22Rv1 (cell line): ENCODE measurements around the gene SLC39A11.
"Not testable (repeated sequence)": the region's sequence is repeated elsewhere in the genome, so short reads cannot be mapped to it uniquely, and the experiment has no call there.

Experiments
- ZFX ChIP-seq: fragments of 450-650 bp; IDR thresholded peaks from 2 replicates; pipeline ENCODE4 v1.6.1; 2017; ENCODE audit warnings: antibody characterized with exemption, borderline replicate concordance
- TF ChIP-seq, protein P1 (sequence below): fragments of 450-650 bp; IDR thresholded peaks from 2 replicates; pipeline ENCODE4 v1.5.1; 2017; ENCODE audit warnings: mild to moderate bottlenecking

DNA sequence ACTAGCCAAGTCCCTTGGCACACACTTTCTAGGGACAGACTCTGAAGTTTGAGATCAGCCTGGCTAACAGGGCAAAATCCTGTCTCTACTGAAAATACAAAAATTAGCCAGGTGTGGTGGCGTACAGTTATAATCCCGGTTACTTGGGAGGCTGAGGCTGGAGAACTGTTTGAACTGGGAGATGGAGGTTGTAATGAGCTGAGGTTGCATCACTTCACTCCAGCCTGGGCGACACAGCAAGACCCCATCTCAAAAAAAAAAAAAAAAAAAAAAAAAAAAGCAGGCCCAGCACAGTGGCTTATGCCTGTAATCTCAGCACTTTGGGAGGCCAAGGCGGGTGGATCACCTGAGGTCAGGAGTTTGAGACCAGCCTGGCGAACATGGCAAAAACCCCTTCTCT lies 310.1 kb downstream of the SLC39A11 start:
- TF ChIP-seq, protein P1, sequence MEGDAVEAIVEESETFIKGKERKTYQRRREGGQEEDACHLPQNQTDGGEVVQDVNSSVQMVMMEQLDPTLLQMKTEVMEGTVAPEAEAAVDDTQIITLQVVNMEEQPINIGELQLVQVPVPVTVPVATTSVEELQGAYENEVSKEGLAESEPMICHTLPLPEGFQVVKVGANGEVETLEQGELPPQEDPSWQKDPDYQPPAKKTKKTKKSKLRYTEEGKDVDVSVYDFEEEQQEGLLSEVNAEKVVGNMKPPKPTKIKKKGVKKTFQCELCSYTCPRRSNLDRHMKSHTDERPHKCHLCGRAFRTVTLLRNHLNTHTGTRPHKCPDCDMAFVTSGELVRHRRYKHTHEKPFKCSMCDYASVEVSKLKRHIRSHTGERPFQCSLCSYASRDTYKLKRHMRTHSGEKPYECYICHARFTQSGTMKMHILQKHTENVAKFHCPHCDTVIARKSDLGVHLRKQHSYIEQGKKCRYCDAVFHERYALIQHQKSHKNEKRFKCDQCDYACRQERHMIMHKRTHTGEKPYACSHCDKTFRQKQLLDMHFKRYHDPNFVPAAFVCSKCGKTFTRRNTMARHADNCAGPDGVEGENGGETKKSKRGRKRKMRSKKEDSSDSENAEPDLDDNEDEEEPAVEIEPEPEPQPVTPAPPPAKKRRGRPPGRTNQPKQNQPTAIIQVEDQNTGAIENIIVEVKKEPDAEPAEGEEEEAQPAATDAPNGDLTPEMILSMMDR: not testable (repeated sequence)
- not testable (repeated sequence) for TF ChIP-seq ZFX
